Measurements from ENCODE around the gene MAST4.

GRCh38 chr5:67149057-67149950 lies 553.1 kb downstream of the MAST4 start:
- TF ChIP-seq CTCF (IDR thresholded peaks at IDR 0.05; ENCODE audit: low read depth, low read length), result no peak
- TF ChIP-seq EZH2phosphoT487 (IDR thresholded peaks at IDR 0.05; ENCODE audit: low read depth), result no peak

Measured in OCI-LY3 (cell line).